SK-N-MC (cell line): Measurements from ENCODE around the gene ZFAND4.

Experiments used
- DNase-seq: peaks from one replicate; pipeline ENCODE4 v3.0.0-alpha.2; 2011; ENCODE audit warnings: low read depth, low spot score
- H3K27ac ChIP-seq: fragments of 200-600 bp; sonication (generic); 2 replicates; pipeline ENCODE4 v1.5.1; 2016; ENCODE audit warnings: mixed run types
- H3K36me3 ChIP-seq: fragments of 200-600 bp; sonication (generic); 2 replicates; pipeline ENCODE4 v1.6.1; 2017; ENCODE audit warnings: antibody characterized with exemption, low read length, mixed read lengths; ENCODE audit not compliant: insufficient read depth
- H3K4me3 ChIP-seq: fragments of 200-600 bp; sonication (generic); 2 replicates; pipeline ENCODE4 v1.5.1; 2016
- H3K9ac ChIP-seq: fragments of 200-600 bp; sonication (generic); 2 replicates; pipeline ENCODE4 v1.8.0; 2017; ENCODE audit warnings: mixed run types, mixed read lengths; ENCODE audit not compliant: insufficient read length
- H3K9me3 ChIP-seq: fragments of 200-600 bp; sonication (generic); 2 replicates; pipeline ENCODE4 v1.6.1; 2017; ENCODE audit warnings: low read depth, mild to moderate bottlenecking, antibody characterized with exemption, low read length, moderate library complexity, mixed read lengths
- EZH2 ChIP-seq: fragments of 200-600 bp; sonication (generic); IDR thresholded peaks from one replicate; pipeline ENCODE4 v1.6.1; 2017; ENCODE audit warnings: antibody characterized with exemption
- FOXP2 ChIP-seq: optimal IDR thresholded peaks from 2 replicates; pipeline ENCODE3; 2011; ENCODE audit warnings: mild to moderate bottlenecking, moderate library complexity; ENCODE audit not compliant: insufficient read depth; ENCODE audit errors: extremely low read length, control extremely low read depth
- POLR2AphosphoS5 ChIP-seq: IDR thresholded peaks from 2 replicates; pipeline ENCODE4 v1.6.1; 2012; ENCODE audit warnings: mild to moderate bottlenecking, low read depth, low read length, borderline replicate concordance

ZFAND4 gene

GRCh38 chr10:45646384-45647050 is 26.1 kb downstream of the ZFAND4 start:
- H3K4me3 ChIP-seq = no peak overlapping the region
- H3K36me3 ChIP-seq = no peaks in the 10 kb centered on the region
- H3K27ac ChIP-seq = no peak overlapping the region
- TF ChIP-seq FOXP2 (no peak), EZH2 (no peak), POLR2AphosphoS5 (no peak)
- no peak overlapping the region for H3K9ac ChIP-seq
- no peaks in the 10 kb centered on the region for H3K9me3 ChIP-seq
- DNase-seq = no peak

- H3K9me3 ChIP-seq = no peaks in the 10 kb centered on the region
- no peak for DNase-seq
- H3K9ac ChIP-seq = no peak overlapping the region
- H3K36me3 ChIP-seq = no peaks in the 10 kb centered on the region
- no peak overlapping the region for H3K27ac ChIP-seq
- no peak overlapping the region for H3K4me3 ChIP-seq
- TF ChIP-seq POLR2AphosphoS5 (no peak), FOXP2 (no peak)
Observed at GRCh38 chr10:45644527-45644926, 28.0 kb downstream of the ZFAND4 start.

GRCh38 chr10:45640941-45641340 is 31.6 kb downstream of the ZFAND4 start:
- H3K9me3 ChIP-seq = no peaks in the 10 kb centered on the region
- no peak overlapping the region for H3K9ac ChIP-seq
- H3K27ac ChIP-seq = no peak overlapping the region
- no peaks in the 10 kb centered on the region for H3K36me3 ChIP-seq
- no peak for DNase-seq
- H3K4me3 ChIP-seq = no peak overlapping the region
- TF ChIP-seq EZH2 = no peak
- no peak for TF ChIP-seq POLR2AphosphoS5
- no peak for TF ChIP-seq FOXP2

GRCh38 chr10:45640049-45640448 is 32.5 kb downstream of the ZFAND4 start:
- H3K36me3 ChIP-seq = no peaks in the 10 kb centered on the region
- H3K9ac ChIP-seq = no peak overlapping the region
- no peaks in the 10 kb centered on the region for H3K9me3 ChIP-seq
- no peak for DNase-seq
- no peak overlapping the region for H3K27ac ChIP-seq
- no peak for TF ChIP-seq FOXP2
- no peak for TF ChIP-seq POLR2AphosphoS5
- TF ChIP-seq EZH2 = no peak
- no peak overlapping the region for H3K4me3 ChIP-seq

- Histone ChIP-seq H3K36me3 (no peaks in the 10 kb centered on the region), H3K4me3 (no peak overlapping the region), H3K27ac (no peak overlapping the region), H3K9ac (no peak overlapping the region), H3K9me3 (no peaks in the 10 kb centered on the region)
- TF ChIP-seq EZH2 (no peak), POLR2AphosphoS5 (no peak), FOXP2 (no peak)
- no peak for DNase-seq
Observed at GRCh38 chr10:45627412-45628048, 45.0 kb downstream of the ZFAND4 start.

- no peak overlapping the region for H3K27ac ChIP-seq
- H3K9ac ChIP-seq = no peak overlapping the region
- TF ChIP-seq EZH2 = no peak
- TF ChIP-seq POLR2AphosphoS5 = no peak
- no peak for TF ChIP-seq FOXP2
- H3K4me3 ChIP-seq = no peak overlapping the region
- H3K36me3 ChIP-seq = no peaks in the 10 kb centered on the region
- no peak for DNase-seq
- H3K9me3 ChIP-seq = no peaks in the 10 kb centered on the region
Observed at GRCh38 chr10:45625879-45626278, 46.7 kb downstream of the ZFAND4 start.

- H3K27ac ChIP-seq = no peak overlapping the region
- no peak for DNase-seq
- H3K36me3 ChIP-seq = no peaks in the 10 kb centered on the region
- TF ChIP-seq FOXP2 = no peak
- no peak for TF ChIP-seq POLR2AphosphoS5
- no peak for TF ChIP-seq EZH2
- H3K9ac ChIP-seq = no peak overlapping the region
- H3K9me3 ChIP-seq = no peaks in the 10 kb centered on the region
- no peak overlapping the region for H3K4me3 ChIP-seq
Observed at GRCh38 chr10:45624724-45625123, 47.8 kb downstream of the ZFAND4 start.

GRCh38 chr10:45614869-45615268 is 57.7 kb downstream of the ZFAND4 start:
- Histone ChIP-seq H3K36me3 (no peaks in the 10 kb centered on the region), H3K4me3 (no peak overlapping the region), H3K9ac (no peak overlapping the region), H3K9me3 (no peaks in the 10 kb centered on the region), H3K27ac (no peak overlapping the region)
- no peak for DNase-seq
- TF ChIP-seq FOXP2 (no peak), EZH2 (no peak), POLR2AphosphoS5 (no peak)

GRCh38 chr10:45612741-45613140 is 59.8 kb downstream of the ZFAND4 start:
- Histone ChIP-seq H3K9me3 (no peaks in the 10 kb centered on the region), H3K36me3 (no peaks in the 10 kb centered on the region), H3K27ac (no peak overlapping the region), H3K9ac (no peak overlapping the region), H3K4me3 (no peak overlapping the region)
- DNase-seq = no peak
- TF ChIP-seq POLR2AphosphoS5 (no peak), FOXP2 (no peak), EZH2 (no peak)
